ENCODE data around the gene FKRP.

Gene FKRP

GRCh38 chr19:46785054-46785979, 39.5 kb downstream of the FKRP start:
- Histone ChIP-seq H3K23ac (ENCODE audit: low read length) (no peak overlapping the region), H4K91ac (ENCODE audit: low read depth, low read length) (peak overlapping the region; percentile 20), H4K8ac (ENCODE audit: low read depth, low read length) (no peak overlapping the region), H3K18ac (ENCODE audit: low read length) (peak overlapping the region; percentile 54), H2BK12ac (ENCODE audit: low read length) (peak overlapping the region; percentile 15), H2AK5ac (ENCODE audit: low read length) (peak overlapping the region; percentile 43), H3K9ac (ENCODE audit: low read length) (no peak overlapping the region), H3K4ac (ENCODE audit: low read depth, low read length) (peak overlapping the region; percentile 65), H3K4me2 (ENCODE audit: low read length) (peak overlapping the region; percentile 88), H3K36me3 (ENCODE audit: control insufficient read depth in 1 of 2, insufficient read depth in 2 of 2, low read length in 2 of 2) (peaks cover 29 to 33% of the 10 kb centered on the region in 2 experiments), H3K4me1 (ENCODE audit: control insufficient read depth in 1 of 2, insufficient read depth in 2 of 2, low read length in 2 of 2) (peaks cover 19 to 28% of the 10 kb centered on the region in 2 experiments), H3K9me3 (ENCODE audit: insufficient read depth, low read depth, low read length) (peaks cover 3% of the 10 kb centered on the region), H3K79me1 (ENCODE audit: low read length) (peaks cover 36% of the 10 kb centered on the region), H2AFZ (ENCODE audit: insufficient read depth, low read length, poor library complexity) (no peak overlapping the region), H3K27me3 (ENCODE audit: insufficient read depth, low read length) (no peaks in the 10 kb centered on the region), H3K27ac (ENCODE audit: low read depth, low read length) (peak overlapping the region; percentile 72), H2BK120ac (ENCODE audit: insufficient read depth, low read length, poor library complexity) (peak overlapping the region; percentile 23), H4K12ac (ENCODE audit: low read depth, low read length) (no peak overlapping the region), H3K4me3 (ENCODE audit: low read depth, low read length) (no peak overlapping the region), H2BK5ac (ENCODE audit: low read depth, low read length, poor library complexity) (no peak overlapping the region), H3K14ac (ENCODE audit: low read length) (peak overlapping the region; percentile 51), H3K79me2 (ENCODE audit: control insufficient read depth, insufficient read depth, low read length, poor library complexity) (peaks cover 28% of the 10 kb centered on the region)
- peak in 1 of 2 donors; percentile 41 for DNase-seq
- WGBS (ENCODE audit: extremely low coverage, insufficient coverage, insufficient read length) = no CpG with 5 or more reads among the region's 19 CpGs

GRCh38 chr19:46785980-46786235, 40.1 kb downstream of the FKRP start:
- no peak for DNase-seq
- Histone ChIP-seq H3K27ac (ENCODE audit: low read depth, low read length) (peak overlapping the region; percentile 72), H3K4me3 (ENCODE audit: low read depth, low read length) (peak overlapping the region; percentile 84), H3K9ac (ENCODE audit: low read length) (no peak overlapping the region), H2AFZ (ENCODE audit: insufficient read depth, low read length, poor library complexity) (no peak overlapping the region), H3K79me2 (ENCODE audit: control insufficient read depth, insufficient read depth, low read length, poor library complexity) (peaks cover 28% of the 10 kb centered on the region), H3K4me1 (ENCODE audit: control insufficient read depth in 1 of 2, insufficient read depth in 2 of 2, low read length in 2 of 2) (peaks cover 19 to 28% of the 10 kb centered on the region in 2 experiments), H3K23ac (ENCODE audit: low read length) (no peak overlapping the region), H4K91ac (ENCODE audit: low read depth, low read length) (peak overlapping the region; percentile 81), H3K9me3 (ENCODE audit: insufficient read depth, low read depth, low read length) (peaks cover 3% of the 10 kb centered on the region), H3K27me3 (ENCODE audit: insufficient read depth, low read length) (no peaks in the 10 kb centered on the region), H2BK5ac (ENCODE audit: low read depth, low read length, poor library complexity) (peak overlapping the region; percentile 48), H4K8ac (ENCODE audit: low read depth, low read length) (no peak overlapping the region), H2AK5ac (ENCODE audit: low read length) (no peak overlapping the region), H3K36me3 (ENCODE audit: control insufficient read depth in 1 of 2, insufficient read depth in 2 of 2, low read length in 2 of 2) (peaks cover 25 to 30% of the 10 kb centered on the region in 2 experiments), H2BK12ac (ENCODE audit: low read length) (peak overlapping the region; percentile 63), H3K4ac (ENCODE audit: low read depth, low read length) (peak overlapping the region; percentile 40), H3K4me2 (ENCODE audit: low read length) (peak overlapping the region; percentile 88), H3K18ac (ENCODE audit: low read length) (peak overlapping the region; percentile 73), H3K14ac (ENCODE audit: low read length) (peak overlapping the region; percentile 54), H4K12ac (ENCODE audit: low read depth, low read length) (no peak overlapping the region), H2BK120ac (ENCODE audit: insufficient read depth, low read length, poor library complexity) (no peak overlapping the region), H3K79me1 (ENCODE audit: low read length) (peaks cover 37% of the 10 kb centered on the region)
- WGBS (ENCODE audit: extremely low coverage, insufficient coverage, insufficient read length) = no CpG with 5 or more reads among the region's 4 CpGs

GRCh38 chr19:46786236-46787039, 40.6 kb downstream of the FKRP start:
- Histone ChIP-seq H3K79me1 (ENCODE audit: low read length) (peaks cover 38% of the 10 kb centered on the region), H3K4me2 (ENCODE audit: low read length) (peak overlapping the region; percentile 88), H2BK12ac (ENCODE audit: low read length) (peak overlapping the region; percentile 63), H4K8ac (ENCODE audit: low read depth, low read length) (peak overlapping the region; percentile 8), H3K27ac (ENCODE audit: low read depth, low read length) (peak overlapping the region; percentile 72), H4K91ac (ENCODE audit: low read depth, low read length) (peak overlapping the region; percentile 81), H3K14ac (ENCODE audit: low read length) (peak overlapping the region; percentile 54), H2AK5ac (ENCODE audit: low read length) (peak overlapping the region; percentile 19), H2AFZ (ENCODE audit: insufficient read depth, low read length, poor library complexity) (no peak overlapping the region), H3K9me3 (ENCODE audit: insufficient read depth, low read depth, low read length) (peaks cover 3% of the 10 kb centered on the region), H3K4me3 (ENCODE audit: low read depth, low read length) (peak overlapping the region; percentile 84), H3K36me3 (ENCODE audit: control insufficient read depth in 1 of 2, insufficient read depth in 2 of 2, low read length in 2 of 2) (peaks cover 23 to 27% of the 10 kb centered on the region in 2 experiments), H2BK5ac (ENCODE audit: low read depth, low read length, poor library complexity) (peak overlapping the region; percentile 48), H3K9ac (ENCODE audit: low read length) (peak overlapping the region; percentile 72), H3K4me1 (ENCODE audit: control insufficient read depth in 1 of 2, insufficient read depth in 2 of 2, low read length in 2 of 2) (peaks cover 19 to 28% of the 10 kb centered on the region in 2 experiments), H2BK120ac (ENCODE audit: insufficient read depth, low read length, poor library complexity) (peak overlapping the region; percentile 45), H3K27me3 (ENCODE audit: insufficient read depth, low read length) (no peaks in the 10 kb centered on the region), H3K79me2 (ENCODE audit: control insufficient read depth, insufficient read depth, low read length, poor library complexity) (peaks cover 28% of the 10 kb centered on the region), H3K18ac (ENCODE audit: low read length) (peak overlapping the region; percentile 73), H3K23ac (ENCODE audit: low read length) (no peak overlapping the region), H4K12ac (ENCODE audit: low read depth, low read length) (no peak overlapping the region), H3K4ac (ENCODE audit: low read depth, low read length) (peak overlapping the region; percentile 40)
- WGBS (ENCODE audit: extremely low coverage, insufficient coverage, insufficient read length) = no CpG with 5 or more reads among the region's 20 CpGs
- DNase-seq = peak; percentile 56 to 64

- peak overlapping the region; percentile 88 for H3K4me2 ChIP-seq (ENCODE audit: low read length)
- H3K27ac ChIP-seq (ENCODE audit: low read depth, low read length) = peak overlapping the region; percentile 72
- no CpG with 5 or more reads among the region's 5 CpGs for WGBS (ENCODE audit: extremely low coverage, insufficient coverage, insufficient read length)
- H3K23ac ChIP-seq (ENCODE audit: low read length) = no peak overlapping the region
- peak overlapping the region; percentile 95 for H3K14ac ChIP-seq (ENCODE audit: low read length)
- H2BK12ac ChIP-seq (ENCODE audit: low read length) = no peak overlapping the region
- H3K4me1 ChIP-seq (ENCODE audit: control insufficient read depth in 1 of 2, insufficient read depth in 2 of 2, low read length in 2 of 2) = peaks cover 19 to 28% of the 10 kb centered on the region in 2 experiments
- no peak overlapping the region for H2AFZ ChIP-seq (ENCODE audit: insufficient read depth, low read length, poor library complexity)
- H3K18ac ChIP-seq (ENCODE audit: low read length) = peak overlapping the region; percentile 6
- peak overlapping the region; percentile 84 for H3K4me3 ChIP-seq (ENCODE audit: low read depth, low read length)
- peak overlapping the region; percentile 40 for H3K4ac ChIP-seq (ENCODE audit: low read depth, low read length)
- H3K79me2 ChIP-seq (ENCODE audit: control insufficient read depth, insufficient read depth, low read length, poor library complexity) = peaks cover 28% of the 10 kb centered on the region
- peak overlapping the region; percentile 45 for H2BK120ac ChIP-seq (ENCODE audit: insufficient read depth, low read length, poor library complexity)
- peaks cover 38% of the 10 kb centered on the region for H3K79me1 ChIP-seq (ENCODE audit: low read length)
- peaks cover 19 to 23% of the 10 kb centered on the region in 2 experiments for H3K36me3 ChIP-seq (ENCODE audit: control insufficient read depth in 1 of 2, insufficient read depth in 2 of 2, low read length in 2 of 2)
- peak overlapping the region; percentile 29 for H4K12ac ChIP-seq (ENCODE audit: low read depth, low read length)
- peak overlapping the region; percentile 81 for H4K91ac ChIP-seq (ENCODE audit: low read depth, low read length)
- DNase-seq = no peak
- H3K27me3 ChIP-seq (ENCODE audit: insufficient read depth, low read length) = no peaks in the 10 kb centered on the region
- no peak overlapping the region for H2AK5ac ChIP-seq (ENCODE audit: low read length)
- peak overlapping the region; percentile 10 for H4K8ac ChIP-seq (ENCODE audit: low read depth, low read length)
- H3K9me3 ChIP-seq (ENCODE audit: insufficient read depth, low read depth, low read length) = peaks cover 3% of the 10 kb centered on the region
- peak overlapping the region; percentile 72 for H3K9ac ChIP-seq (ENCODE audit: low read length)
- peak overlapping the region; percentile 48 for H2BK5ac ChIP-seq (ENCODE audit: low read depth, low read length, poor library complexity)
Measured at GRCh38 chr19:46787040-46787330, 41.1 kb downstream of the FKRP start.

All from trophoblast cell (in vitro differentiated cells and primary cell).